ENCODE measurements around the gene KLF16.

DNA sequence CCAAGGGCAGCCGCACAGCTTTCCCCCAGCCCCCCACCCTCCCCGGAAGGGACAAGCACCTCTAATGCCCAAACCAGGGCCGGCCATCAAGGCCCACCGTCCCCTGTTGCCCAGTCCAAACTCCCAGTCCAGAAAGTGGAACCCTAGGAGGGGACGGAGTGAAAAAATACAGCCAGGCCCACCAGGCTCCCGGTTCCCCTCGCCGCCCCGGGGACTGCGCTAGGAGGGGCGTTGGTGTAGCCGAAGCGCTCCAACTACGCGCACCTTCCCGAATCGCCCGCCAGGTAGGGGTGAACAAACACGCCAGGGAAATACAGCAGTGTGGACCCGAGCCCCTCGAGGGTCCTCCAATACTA lies 1.3 kb downstream of the KLF16 start:
- no peak for TF ChIP-seq BHLHE40 (IDR thresholded peaks at IDR 0.05; ENCODE audit: borderline replicate concordance)
- TF ChIP-seq, protein P1, sequence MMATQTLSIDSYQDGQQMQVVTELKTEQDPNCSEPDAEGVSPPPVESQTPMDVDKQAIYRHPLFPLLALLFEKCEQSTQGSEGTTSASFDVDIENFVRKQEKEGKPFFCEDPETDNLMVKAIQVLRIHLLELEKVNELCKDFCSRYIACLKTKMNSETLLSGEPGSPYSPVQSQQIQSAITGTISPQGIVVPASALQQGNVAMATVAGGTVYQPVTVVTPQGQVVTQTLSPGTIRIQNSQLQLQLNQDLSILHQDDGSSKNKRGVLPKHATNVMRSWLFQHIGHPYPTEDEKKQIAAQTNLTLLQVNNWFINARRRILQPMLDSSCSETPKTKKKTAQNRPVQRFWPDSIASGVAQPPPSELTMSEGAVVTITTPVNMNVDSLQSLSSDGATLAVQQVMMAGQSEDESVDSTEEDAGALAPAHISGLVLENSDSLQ (IDR thresholded peaks at IDR 0.05) = no peak
- TF ChIP-seq HDGF (IDR thresholded peaks at IDR 0.05; ENCODE audit: borderline replicate concordance) = no peak
- no peak for TF ChIP-seq LEF1 (IDR thresholded peaks at IDR 0.05; ENCODE audit: borderline replicate concordance)
- TF ChIP-seq FOXK2 (IDR thresholded peaks at IDR 0.05) = no peak
- no peak for TF ChIP-seq TARDBP (IDR thresholded peaks at IDR 0.05)
- TF ChIP-seq SP1 (IDR thresholded peaks at IDR 0.05) = no peak
- no peak for TF ChIP-seq ARNT (IDR thresholded peaks at IDR 0.05)
